ENCODE data around the gene RAD51B.

GRCh38 chr14:68624541-68625220 is 805.1 kb downstream of the RAD51B start:
- TF ChIP-seq CTCF (IDR thresholded peaks at IDR 0.05) = no peak
- no peak for TF ChIP-seq POLR2A (IDR thresholded peaks at IDR 0.05)
- TF ChIP-seq POLR2AphosphoS5 (IDR thresholded peaks at IDR 0.05) = no peak
- no peak for TF ChIP-seq EP300 (IDR thresholded peaks at IDR 0.05; ENCODE audit: low read depth)
